HepG2 (cell line): ENCODE data around the gene NDUFB8. TPM values are rescaled to one million over a fixed set of nuclear protein-coding genes. Genes with fewer than 3 reads are reported as not detected.

Experiments used
- BHLHE40 ChIP-seq: IDR thresholded peaks from 2 replicates; pipeline ENCODE4 v1.6.1; 2011; ENCODE audit warnings: low read length, improper control_type of control experiment
- ERF ChIP-seq: IDR thresholded peaks from 2 replicates; pipeline ENCODE4 v1.6.1; 2018; ENCODE audit warnings: missing biosample characterization, missing genetic modification reagents
- HIVEP1 ChIP-seq: sonication (generic); formaldehyde crosslinking; IDR thresholded peaks from 2 replicates; pipeline ENCODE4 v1.4.0; 2020; ENCODE audit warnings: mild to moderate bottlenecking, missing genetic modification reagents
- KLF15 ChIP-seq: sonication (generic); formaldehyde crosslinking; IDR thresholded peaks from 2 replicates; pipeline ENCODE4 v1.8.1; 2023; ENCODE audit warnings: borderline replicate concordance, mild to moderate bottlenecking, inconsistent platforms, missing genetic modification reagents, mixed read lengths
- KLF6 ChIP-seq: IDR thresholded peaks from 2 replicates; pipeline ENCODE4 v1.8.0; 2016; ENCODE audit warnings: missing biosample characterization, missing genetic modification reagents
- MED8 ChIP-seq: sonication (generic); formaldehyde crosslinking; IDR thresholded peaks from 2 replicates; pipeline ENCODE4 v1.8.1; 2023; ENCODE audit warnings: mild to moderate bottlenecking, missing genetic modification reagents; ENCODE audit not compliant: insufficient replicate concordance
- NFATC3 ChIP-seq: sonication (generic); formaldehyde crosslinking; IDR thresholded peaks from 2 replicates; pipeline ENCODE4 v1.5.1; 2020; ENCODE audit warnings: mild to moderate bottlenecking, missing genetic modification reagents
- NFIC ChIP-seq: IDR thresholded peaks from 2 replicates; pipeline ENCODE4 v1.6.1; 2012; ENCODE audit warnings: mild to moderate bottlenecking, low read length, inconsistent platforms
- ONECUT2 ChIP-seq: sonication (generic); formaldehyde crosslinking; IDR thresholded peaks from 2 replicates; pipeline ENCODE4 v1.4.0; 2020; ENCODE audit warnings: missing genetic modification reagents
- RAD51 ChIP-seq: fragments of 450-650 bp; IDR thresholded peaks from 2 replicates; pipeline ENCODE4 v1.6.1; 2016; ENCODE audit warnings: borderline replicate concordance
- SAFB2 ChIP-seq: sonication (generic); formaldehyde crosslinking; IDR thresholded peaks from 2 replicates; pipeline ENCODE4 v1.5.1; 2020; ENCODE audit warnings: missing genetic modification reagents, low read depth, mild to moderate bottlenecking, borderline replicate concordance
- STAG1 ChIP-seq: sonication (generic); formaldehyde crosslinking; IDR thresholded peaks from 2 replicates; pipeline ENCODE4 v1.4.0; 2020; ENCODE audit warnings: missing genetic modification reagents
- ZIK1 ChIP-seq: sonication (generic); formaldehyde crosslinking; IDR thresholded peaks from 2 replicates; pipeline ENCODE4 v1.5.0; 2020; ENCODE audit warnings: mild to moderate bottlenecking, low read depth, missing genetic modification reagents, borderline replicate concordance
- ZNF451 ChIP-seq: sonication (generic); formaldehyde crosslinking; IDR thresholded peaks from 2 replicates; pipeline ENCODE4 v1.5.0; 2020; ENCODE audit warnings: mild to moderate bottlenecking, missing genetic modification reagents
- ZNF510 ChIP-seq: sonication (generic); formaldehyde crosslinking; IDR thresholded peaks from 2 replicates; pipeline ENCODE4 v1.4.0; 2020; ENCODE audit warnings: low read depth, mild to moderate bottlenecking, missing genetic modification reagents
- ZNF546 ChIP-seq: sonication (generic); formaldehyde crosslinking; conservative IDR thresholded peaks from 2 replicates; pipeline ENCODE4 v1.8.1; 2023; ENCODE audit warnings: mild to moderate bottlenecking, missing genetic modification reagents
- ZNF672 ChIP-seq: sonication (generic); formaldehyde crosslinking; IDR thresholded peaks from 2 replicates; pipeline ENCODE4 v1.8.1; 2022; ENCODE audit warnings: missing genetic modification reagents
- ZNF83 ChIP-seq: sonication (generic); formaldehyde crosslinking; IDR thresholded peaks from 2 replicates; pipeline ENCODE4 v1.4.0; 2020; ENCODE audit warnings: missing genetic modification reagents, mild to moderate bottlenecking, borderline replicate concordance
- polyA plus RNA-seq, 8 experiments: library from polyadenylated mRNA; depleted of rRNA in 3 of 8; stranded (reverse) in 7 of 8; unstranded in 1 of 8; fragments of >200 nt; fragmentation: Illumina TruSeq in 4 of 8; extraction: Trizol in 4 of 8; gene quantifications; 2 replicates each; pipeline versions ENCODE4 v1.2.1 to v1.2.3, GENCODE V29; 2011 to 2016; ENCODE audit warnings: low read depth in 4 of 8, missing spikeins in 1 of 8, mixed read lengths in 1 of 8; ENCODE audit not compliant: insufficient read depth in 1 of 8
- total RNA-seq, 5 experiments: library from RNA; depleted of rRNA; stranded (reverse); fragments of >200 nt; fragmentation: Illumina TruSeq; extraction: Trizol; gene quantifications; 2 replicates each; pipeline ENCODE4 v1.2.3, GENCODE V29; 2016; ENCODE audit warnings: low read depth in 1 of 5
- TF ChIP-seq, protein P1 (sequence below): IDR thresholded peaks from 2 replicates; pipeline ENCODE4 v1.4.0; 2020; ENCODE audit warnings: mild to moderate bottlenecking, missing genetic modification reagents
- TF ChIP-seq, protein P2 (sequence below): sonication (generic); formaldehyde crosslinking; IDR thresholded peaks from 2 replicates; pipeline ENCODE4 v1.8.1; 2023; ENCODE audit warnings: missing genetic modification reagents, inconsistent platforms, borderline replicate concordance
- TF ChIP-seq, protein P3 (sequence below), 2 experiments: sonication (generic) in 1 of 2; formaldehyde crosslinking in 1 of 2; IDR thresholded peaks; 2 replicates each; pipeline versions ENCODE4 v1.4.0 to v1.6.1; 2016 to 2020; ENCODE audit warnings: borderline replicate concordance in 1 of 2, low read depth in 1 of 2, mild to moderate bottlenecking in 1 of 2, missing genetic modification reagents in 1 of 2

NDUFB8 gene
- total and polyA plus RNA-seq, 2 of the 13 experiments (the other 11 are each of a cell fraction or from before 2014, with no cell fraction given): 210 to 216 TPM

DNA sequence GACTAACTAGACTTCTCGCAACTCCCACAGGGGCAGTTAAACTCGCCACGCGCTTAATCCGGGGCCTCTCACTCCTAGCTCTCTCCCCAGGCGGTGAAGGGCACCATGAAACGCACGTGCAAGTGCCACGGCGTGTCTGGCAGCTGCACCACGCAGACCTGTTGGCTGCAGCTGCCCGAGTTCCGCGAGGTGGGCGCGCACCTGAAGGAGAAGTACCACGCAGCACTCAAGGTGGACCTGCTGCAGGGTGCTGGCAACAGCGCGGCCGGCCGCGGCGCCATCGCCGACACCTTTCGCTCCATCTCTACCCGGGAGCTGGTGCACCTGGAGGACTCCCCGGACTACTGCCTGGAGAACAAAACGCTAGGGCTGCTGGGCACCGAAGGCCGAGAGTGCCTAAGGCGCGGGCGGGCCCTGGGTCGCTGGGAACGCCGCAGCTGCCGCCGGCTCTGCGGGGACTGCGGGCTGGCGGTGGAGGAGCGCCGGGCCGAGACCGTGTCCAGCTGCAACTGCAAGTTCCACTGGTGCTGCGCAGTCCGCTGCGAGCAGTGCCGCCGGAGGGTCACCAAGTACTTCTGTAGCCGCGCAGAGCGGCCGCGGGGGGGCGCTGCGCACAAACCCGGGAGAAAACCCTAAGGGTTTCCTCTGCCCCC lies 47.4 kb downstream of the NDUFB8 start (continued):
- TF ChIP-seq, protein P1, sequence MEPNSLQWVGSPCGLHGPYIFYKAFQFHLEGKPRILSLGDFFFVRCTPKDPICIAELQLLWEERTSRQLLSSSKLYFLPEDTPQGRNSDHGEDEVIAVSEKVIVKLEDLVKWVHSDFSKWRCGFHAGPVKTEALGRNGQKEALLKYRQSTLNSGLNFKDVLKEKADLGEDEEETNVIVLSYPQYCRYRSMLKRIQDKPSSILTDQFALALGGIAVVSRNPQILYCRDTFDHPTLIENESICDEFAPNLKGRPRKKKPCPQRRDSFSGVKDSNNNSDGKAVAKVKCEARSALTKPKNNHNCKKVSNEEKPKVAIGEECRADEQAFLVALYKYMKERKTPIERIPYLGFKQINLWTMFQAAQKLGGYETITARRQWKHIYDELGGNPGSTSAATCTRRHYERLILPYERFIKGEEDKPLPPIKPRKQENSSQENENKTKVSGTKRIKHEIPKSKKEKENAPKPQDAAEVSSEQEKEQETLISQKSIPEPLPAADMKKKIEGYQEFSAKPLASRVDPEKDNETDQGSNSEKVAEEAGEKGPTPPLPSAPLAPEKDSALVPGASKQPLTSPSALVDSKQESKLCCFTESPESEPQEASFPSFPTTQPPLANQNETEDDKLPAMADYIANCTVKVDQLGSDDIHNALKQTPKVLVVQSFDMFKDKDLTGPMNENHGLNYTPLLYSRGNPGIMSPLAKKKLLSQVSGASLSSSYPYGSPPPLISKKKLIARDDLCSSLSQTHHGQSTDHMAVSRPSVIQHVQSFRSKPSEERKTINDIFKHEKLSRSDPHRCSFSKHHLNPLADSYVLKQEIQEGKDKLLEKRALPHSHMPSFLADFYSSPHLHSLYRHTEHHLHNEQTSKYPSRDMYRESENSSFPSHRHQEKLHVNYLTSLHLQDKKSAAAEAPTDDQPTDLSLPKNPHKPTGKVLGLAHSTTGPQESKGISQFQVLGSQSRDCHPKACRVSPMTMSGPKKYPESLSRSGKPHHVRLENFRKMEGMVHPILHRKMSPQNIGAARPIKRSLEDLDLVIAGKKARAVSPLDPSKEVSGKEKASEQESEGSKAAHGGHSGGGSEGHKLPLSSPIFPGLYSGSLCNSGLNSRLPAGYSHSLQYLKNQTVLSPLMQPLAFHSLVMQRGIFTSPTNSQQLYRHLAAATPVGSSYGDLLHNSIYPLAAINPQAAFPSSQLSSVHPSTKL (CRISPR knock-in tag): no peak
- TF ChIP-seq ZNF451: 0 out of 2 replicates have a peak, but pooled peaks have one; percentile 27
- TF ChIP-seq ZNF83 (CRISPR knock-in tag): no peak
- no peak for TF ChIP-seq ONECUT2 (CRISPR knock-in tag)
- peak; percentile 58; the same call in 1 of the 2 replicates for TF ChIP-seq ERF
- TF ChIP-seq, protein P2, sequence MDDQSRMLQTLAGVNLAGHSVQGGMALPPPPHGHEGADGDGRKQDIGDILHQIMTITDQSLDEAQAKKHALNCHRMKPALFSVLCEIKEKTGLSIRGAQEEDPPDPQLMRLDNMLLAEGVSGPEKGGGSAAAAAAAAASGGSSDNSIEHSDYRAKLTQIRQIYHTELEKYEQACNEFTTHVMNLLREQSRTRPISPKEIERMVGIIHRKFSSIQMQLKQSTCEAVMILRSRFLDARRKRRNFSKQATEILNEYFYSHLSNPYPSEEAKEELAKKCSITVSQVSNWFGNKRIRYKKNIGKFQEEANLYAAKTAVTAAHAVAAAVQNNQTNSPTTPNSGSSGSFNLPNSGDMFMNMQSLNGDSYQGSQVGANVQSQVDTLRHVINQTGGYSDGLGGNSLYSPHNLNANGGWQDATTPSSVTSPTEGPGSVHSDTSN (CRISPR knock-in tag): no peak
- TF ChIP-seq KLF15 (CRISPR knock-in tag): no peak
- TF ChIP-seq HIVEP1 (CRISPR knock-in tag): no peak
- TF ChIP-seq RAD51: no peak
- no peak for TF ChIP-seq NFIC
- no peak for TF ChIP-seq ZIK1 (CRISPR knock-in tag)
- TF ChIP-seq ZNF546 (CRISPR knock-in tag): no peak
- TF ChIP-seq, protein P3, sequence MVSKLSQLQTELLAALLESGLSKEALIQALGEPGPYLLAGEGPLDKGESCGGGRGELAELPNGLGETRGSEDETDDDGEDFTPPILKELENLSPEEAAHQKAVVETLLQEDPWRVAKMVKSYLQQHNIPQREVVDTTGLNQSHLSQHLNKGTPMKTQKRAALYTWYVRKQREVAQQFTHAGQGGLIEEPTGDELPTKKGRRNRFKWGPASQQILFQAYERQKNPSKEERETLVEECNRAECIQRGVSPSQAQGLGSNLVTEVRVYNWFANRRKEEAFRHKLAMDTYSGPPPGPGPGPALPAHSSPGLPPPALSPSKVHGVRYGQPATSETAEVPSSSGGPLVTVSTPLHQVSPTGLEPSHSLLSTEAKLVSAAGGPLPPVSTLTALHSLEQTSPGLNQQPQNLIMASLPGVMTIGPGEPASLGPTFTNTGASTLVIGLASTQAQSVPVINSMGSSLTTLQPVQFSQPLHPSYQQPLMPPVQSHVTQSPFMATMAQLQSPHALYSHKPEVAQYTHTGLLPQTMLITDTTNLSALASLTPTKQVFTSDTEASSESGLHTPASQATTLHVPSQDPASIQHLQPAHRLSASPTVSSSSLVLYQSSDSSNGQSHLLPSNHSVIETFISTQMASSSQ (IDR thresholded peaks at IDR 0.05; ENCODE audit: low read depth): no peak
- TF ChIP-seq, protein P3 (CRISPR knock-in tag; IDR thresholded peaks at IDR 0.05; ENCODE audit: borderline replicate concordance): no peak
- TF ChIP-seq STAG1: peak; percentile 41; the same call in 1 of the 2 replicates
- TF ChIP-seq SAFB2 (CRISPR knock-in tag): no peak
- TF ChIP-seq NFATC3 (CRISPR knock-in tag): no peak
- 0 out of 2 replicates have a peak, but pooled peaks have one; percentile 35 for TF ChIP-seq KLF6 (CRISPR knock-in tag)
- TF ChIP-seq ZNF510 (CRISPR knock-in tag): no peak
- no peak for TF ChIP-seq ZNF672 (CRISPR knock-in tag)
- TF ChIP-seq BHLHE40: no peak
- TF ChIP-seq MED8 (CRISPR knock-in tag): no peak
